Kidney (tissue), 14 donors: ENCODE results near the gene IQGAP3. TPM values are rescaled to one million over a fixed set of nuclear protein-coding genes. Genes with fewer than 3 reads are reported as not detected.

ENCODE experiments used
- DNase-seq, 5 donors: peaks; one replicate each; pipeline ENCODE4 v3.0.0-alpha.2; 2013 to 2020
- FAIRE-seq: peaks from 2 replicates; lab custom pipeline; 2012; peaks lifted over from hg19 to GRCh38; lab: Jason Lieb, UNC
- H3K27ac ChIP-seq, 2 donors: one replicate each; pipeline ENCODE4 v1.7.0; 2013; ENCODE audit warnings: low read depth in 2 of 2, low read length in 2 of 2, inconsistent platforms in 1 of 2
- H3K27me3 ChIP-seq: one replicate; pipeline ENCODE4 v1.7.1; 2013; ENCODE audit warnings: low read length, inconsistent platforms; ENCODE audit not compliant: control insufficient read depth, insufficient read depth
- H3K36me3 ChIP-seq, 3 donors: one replicate each; pipeline versions ENCODE4 v1.7.0 to v1.7.1; 2013; ENCODE audit warnings: low read length in 3 of 3, control low read depth in 1 of 3, inconsistent platforms in 1 of 3; ENCODE audit not compliant: insufficient read depth in 3 of 3, control insufficient read depth in 2 of 3
- H3K4me1 ChIP-seq, 3 donors: one replicate each; pipeline versions ENCODE4 v1.7.0 to v1.7.1; 2013; ENCODE audit warnings: low read length in 3 of 3, inconsistent platforms in 1 of 3, low read depth in 1 of 3; ENCODE audit not compliant: control insufficient read depth in 2 of 3, insufficient read depth in 2 of 3
- H3K4me3 ChIP-seq, 3 donors: one replicate each; pipeline versions ENCODE4 v1.7.0 to v1.8.1; 2013; ENCODE audit warnings: low read length in 3 of 3, control low read depth in 1 of 3, inconsistent platforms in 1 of 3
- H3K9ac ChIP-seq, 3 donors: one replicate each; pipeline versions ENCODE4 v1.7.0 to v1.7.1; 2013; ENCODE audit warnings: low read length in 3 of 3, control low read depth in 1 of 3, inconsistent platforms in 1 of 3
- H3K9me3 ChIP-seq, 3 donors: one replicate each; pipeline versions ENCODE4 v1.7.0 to v1.7.1; 2013; ENCODE audit warnings: low read length in 3 of 3, control low read depth in 1 of 3, inconsistent platforms in 1 of 3; ENCODE audit not compliant: control insufficient read depth in 2 of 3, insufficient read depth in 1 of 3
- intact Hi-C: fragments of 100-400 bp; cut with DNase I; formaldehyde crosslinking; loops from one replicate; pipeline ENCODE4 v1.11.1; 2022
- polyA plus RNA-seq: library from polyadenylated mRNA; stranded (reverse); fragments of 350-450 nt; fragmentation: Illumina TruSeq; extraction: RNeasy Lipid Tissue Mini Kit (QIAGEN cat#74804); gene quantifications from one replicate; pipeline ENCODE4 v1.2.3, GENCODE V29; 2014; ENCODE audit warnings: low read depth, low replicate concordance; ENCODE audit not compliant: insufficient read depth
- total RNA-seq: library from RNA; stranded (reverse); fragmentation: NEBNext Ultra II Directional; extraction: Animal tissue kit (Norgen Biotek cat#: 25700); gene quantifications from one replicate; pipeline ENCODE4 v1.2.1, GENCODE V29; 2021
- TF ChIP-seq, protein P1 (sequence below): IDR thresholded peaks from 3 replicates; pipeline ENCODE4 v1.5.1; 2012; ENCODE audit warnings: mild to moderate bottlenecking, moderate library complexity, borderline replicate concordance; ENCODE audit not compliant: insufficient read depth; ENCODE audit errors: extremely low read depth
- donor health status: control.
- donor health status: control.
- donor health status: control.
- donor health status: control.
- donor health status: control.
- donor health status: DM: yes; HTN: yes; CAD: no.
- donor health status: Normal renal cell carcinoma (clear cell type).

IQGAP3 gene
- total and polyA plus RNA-seq, 2 donors from 2014 or later = 0.13 to 1.7 TPM

DNA sequence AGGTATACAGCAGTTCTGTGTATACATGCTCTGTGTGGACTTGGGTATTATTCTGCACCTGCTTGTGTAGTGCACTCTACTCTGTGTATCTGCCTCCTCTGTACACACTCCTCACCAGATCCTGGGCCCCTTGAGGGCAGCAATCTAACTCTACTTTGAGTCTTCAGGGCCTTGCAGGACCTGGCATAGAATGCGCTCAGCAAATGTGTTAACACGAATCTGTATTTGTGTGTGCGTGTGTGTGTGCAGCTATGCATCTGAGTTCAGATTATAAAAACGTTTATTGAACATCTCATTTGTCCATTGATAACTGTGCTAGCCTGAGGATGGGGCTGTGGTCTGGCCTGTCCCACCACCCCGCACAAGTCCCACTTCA is 67.9 kb downstream of the IQGAP3 start:
- no peaks in the 10 kb centered on the region for H3K27me3 ChIP-seq
- FAIRE-seq (no peak), DNase-seq (peak in 3 of 5 donors; percentile 34 to 43 (median 40))
- TF ChIP-seq, protein P1, sequence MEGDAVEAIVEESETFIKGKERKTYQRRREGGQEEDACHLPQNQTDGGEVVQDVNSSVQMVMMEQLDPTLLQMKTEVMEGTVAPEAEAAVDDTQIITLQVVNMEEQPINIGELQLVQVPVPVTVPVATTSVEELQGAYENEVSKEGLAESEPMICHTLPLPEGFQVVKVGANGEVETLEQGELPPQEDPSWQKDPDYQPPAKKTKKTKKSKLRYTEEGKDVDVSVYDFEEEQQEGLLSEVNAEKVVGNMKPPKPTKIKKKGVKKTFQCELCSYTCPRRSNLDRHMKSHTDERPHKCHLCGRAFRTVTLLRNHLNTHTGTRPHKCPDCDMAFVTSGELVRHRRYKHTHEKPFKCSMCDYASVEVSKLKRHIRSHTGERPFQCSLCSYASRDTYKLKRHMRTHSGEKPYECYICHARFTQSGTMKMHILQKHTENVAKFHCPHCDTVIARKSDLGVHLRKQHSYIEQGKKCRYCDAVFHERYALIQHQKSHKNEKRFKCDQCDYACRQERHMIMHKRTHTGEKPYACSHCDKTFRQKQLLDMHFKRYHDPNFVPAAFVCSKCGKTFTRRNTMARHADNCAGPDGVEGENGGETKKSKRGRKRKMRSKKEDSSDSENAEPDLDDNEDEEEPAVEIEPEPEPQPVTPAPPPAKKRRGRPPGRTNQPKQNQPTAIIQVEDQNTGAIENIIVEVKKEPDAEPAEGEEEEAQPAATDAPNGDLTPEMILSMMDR = no peak
- H3K4me1 ChIP-seq = peaks cover 8 to 35% (median 31%) of the 10 kb centered on the region in 3 donors
- peak overlapping the region; percentile 100 for H3K27ac ChIP-seq
- peak overlapping the region in 2 of 3 donors; percentile 32 to 41 for H3K4me3 ChIP-seq
- H3K36me3 ChIP-seq = no peaks in the 10 kb centered on the region
- H3K9me3 ChIP-seq = no peaks in the 10 kb centered on the region
- intact Hi-C loops = no loop called here
- H3K9ac ChIP-seq = peak overlapping the region in 2 of 3 donors; percentile 79 to 88

DNA sequence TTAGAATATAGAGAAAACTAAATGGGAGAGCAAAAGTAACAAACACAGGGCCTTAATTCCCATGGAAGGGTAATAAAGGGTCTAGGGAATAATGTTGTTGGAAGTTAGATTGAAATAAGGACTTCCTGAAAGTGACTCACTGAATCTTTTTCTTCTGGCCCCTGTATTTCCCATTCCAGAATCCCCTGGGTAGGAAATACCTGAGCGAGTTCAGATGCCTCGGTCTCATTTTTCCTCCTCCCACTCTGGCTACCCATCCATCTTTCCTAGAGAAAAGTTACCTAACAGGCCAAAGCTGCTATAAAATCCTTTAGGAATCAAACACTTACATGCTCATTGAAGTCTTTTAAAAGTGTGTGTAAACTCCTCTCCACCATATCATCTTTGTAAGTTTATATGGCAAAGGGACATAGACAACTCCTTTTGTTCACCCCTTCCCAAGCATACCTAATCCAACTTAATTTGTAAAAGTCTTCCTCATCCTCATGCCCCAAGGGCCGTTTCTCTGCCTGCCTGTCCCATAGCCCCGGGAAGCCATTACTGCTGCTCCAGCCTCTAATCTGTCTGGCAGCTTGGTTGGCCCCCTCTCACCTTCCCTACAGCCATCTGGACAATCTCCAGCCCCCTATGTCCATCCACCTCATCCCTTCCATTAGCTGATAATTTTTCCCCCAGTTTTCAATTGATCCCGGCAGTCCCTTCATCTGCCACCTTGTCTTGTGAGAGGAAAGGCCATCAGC is 68.5 kb downstream of the IQGAP3 start:
- no peaks in the 10 kb centered on the region for H3K9me3 ChIP-seq
- FAIRE-seq (no peak), DNase-seq (peak in 3 of 5 donors; percentile 21 to 50 (median 34))
- H3K27ac ChIP-seq = peak overlapping the region; percentile 100
- no peaks in the 10 kb centered on the region for H3K27me3 ChIP-seq
- intact Hi-C loops = no loop called here
- TF ChIP-seq, protein P1 = no peak
- H3K9ac ChIP-seq = peak overlapping the region in 2 of 3 donors; percentile 64 to 88
- peak overlapping the region in 1 of 3 donors; percentile 41 for H3K4me3 ChIP-seq
- peaks cover 8 to 34% (median 30%) of the 10 kb centered on the region in 3 donors for H3K4me1 ChIP-seq
- no peaks in the 10 kb centered on the region for H3K36me3 ChIP-seq

DNA sequence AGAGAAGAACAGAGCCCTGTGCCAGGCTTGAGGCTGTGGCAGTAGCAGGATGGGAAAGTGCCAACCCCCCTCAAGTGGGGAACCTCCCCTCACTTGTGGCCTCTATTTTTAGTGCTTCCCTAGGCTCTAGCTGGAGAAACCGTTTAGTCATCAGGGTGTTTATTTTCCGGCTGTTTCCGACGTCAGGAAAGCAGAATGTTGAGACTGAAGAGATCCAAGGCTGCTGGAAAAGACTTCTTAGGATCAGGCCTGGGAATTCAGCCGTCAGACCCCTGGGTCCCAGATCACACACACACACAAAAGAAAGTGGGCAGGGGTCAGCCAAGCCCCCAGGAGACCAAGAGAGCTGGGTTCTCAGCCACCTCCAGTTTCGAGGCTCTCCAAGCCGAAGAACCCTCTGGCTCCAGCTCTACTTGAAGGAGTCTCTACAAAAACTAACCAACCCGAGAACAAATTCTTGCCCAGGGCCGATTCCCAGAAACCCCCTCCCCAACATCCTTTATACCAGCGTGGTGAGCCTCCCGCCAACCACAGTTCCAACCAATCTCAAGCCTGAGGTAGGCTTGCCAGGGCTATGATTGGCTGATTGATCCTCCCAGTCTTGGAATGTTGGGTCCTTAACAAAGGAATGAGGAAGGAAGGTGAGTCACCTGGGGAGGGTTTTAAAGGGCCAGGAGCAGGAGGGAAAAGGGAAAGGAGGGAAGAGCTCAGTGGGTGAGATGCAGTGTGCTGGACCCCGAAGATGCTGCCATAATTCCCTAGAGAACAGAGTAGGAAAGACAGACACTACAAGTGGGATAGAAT is 69.3 kb downstream of the IQGAP3 start:
- H3K4me3 ChIP-seq = peak overlapping the region in 2 of 3 donors; percentile 18 to 41
- no peaks in the 10 kb centered on the region for H3K36me3 ChIP-seq
- peaks cover 8 to 34% (median 29%) of the 10 kb centered on the region in 3 donors for H3K4me1 ChIP-seq
- intact Hi-C loops = no loop called here
- no peaks in the 10 kb centered on the region for H3K9me3 ChIP-seq
- peak overlapping the region; percentile 8 to 88 (median 64) for H3K9ac ChIP-seq
- no peaks in the 10 kb centered on the region for H3K27me3 ChIP-seq
- FAIRE-seq (no peak), DNase-seq (peak; percentile 63 to 87 (median 78))
- H3K27ac ChIP-seq = peak overlapping the region; percentile 100
- TF ChIP-seq, protein P1 = no peak
